Epithelial cell of proximal tubule (primary cell): ENCODE measurements around the gene IL13RA1. TPM values are rescaled to one million over a fixed set of nuclear protein-coding genes. Genes with fewer than 3 reads are reported as not detected.
"Not testable (repeated sequence)": the region's sequence is repeated elsewhere in the genome, so short reads cannot be mapped to it uniquely, and the experiment has no call there.

Experiments used
- DNase-seq: peaks from one replicate; pipeline ENCODE4 v3.0.0-alpha.2; 2011; ENCODE audit warnings: low read depth
- H3K4me3 ChIP-seq: 2 replicates; pipeline ENCODE4 v1.5.1; 2011; ENCODE audit warnings: low read depth, mild to moderate bottlenecking, low read length
- total RNA-seq: library from RNA; depleted of rRNA; stranded (reverse); fragments of >200 nt; gene quantifications from 2 replicates; pipeline ENCODE4 v1.2.3, GENCODE V29; 2015
- TF ChIP-seq, protein P1 (sequence below): conservative IDR thresholded peaks from 2 replicates; pipeline ENCODE4 v1.5.1; 2012; ENCODE audit warnings: low read depth, mild to moderate bottlenecking, low read length

IL13RA1 gene
- total RNA-seq, 1 donor from 2014 or later, result 34.0 TPM

- no peak for DNase-seq
- H3K4me3 ChIP-seq, result no peak overlapping the region
- TF ChIP-seq, protein P1, sequence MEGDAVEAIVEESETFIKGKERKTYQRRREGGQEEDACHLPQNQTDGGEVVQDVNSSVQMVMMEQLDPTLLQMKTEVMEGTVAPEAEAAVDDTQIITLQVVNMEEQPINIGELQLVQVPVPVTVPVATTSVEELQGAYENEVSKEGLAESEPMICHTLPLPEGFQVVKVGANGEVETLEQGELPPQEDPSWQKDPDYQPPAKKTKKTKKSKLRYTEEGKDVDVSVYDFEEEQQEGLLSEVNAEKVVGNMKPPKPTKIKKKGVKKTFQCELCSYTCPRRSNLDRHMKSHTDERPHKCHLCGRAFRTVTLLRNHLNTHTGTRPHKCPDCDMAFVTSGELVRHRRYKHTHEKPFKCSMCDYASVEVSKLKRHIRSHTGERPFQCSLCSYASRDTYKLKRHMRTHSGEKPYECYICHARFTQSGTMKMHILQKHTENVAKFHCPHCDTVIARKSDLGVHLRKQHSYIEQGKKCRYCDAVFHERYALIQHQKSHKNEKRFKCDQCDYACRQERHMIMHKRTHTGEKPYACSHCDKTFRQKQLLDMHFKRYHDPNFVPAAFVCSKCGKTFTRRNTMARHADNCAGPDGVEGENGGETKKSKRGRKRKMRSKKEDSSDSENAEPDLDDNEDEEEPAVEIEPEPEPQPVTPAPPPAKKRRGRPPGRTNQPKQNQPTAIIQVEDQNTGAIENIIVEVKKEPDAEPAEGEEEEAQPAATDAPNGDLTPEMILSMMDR, result no peak
Measured at GRCh38 chrX:118730500-118731247, 3.3 kb downstream of the IL13RA1 start.

- not testable (repeated sequence) for DNase-seq, H3K4me3 ChIP-seq
Measured at GRCh38 chrX:118732551-118732950, 5.1 kb downstream of the IL13RA1 start.

- H3K4me3 ChIP-seq, result no peak overlapping the region
- DNase-seq, result no peak
Measured at GRCh38 chrX:118734909-118735308, 7.5 kb downstream of the IL13RA1 start.

GRCh38 chrX:118736394-118737010, 9.1 kb downstream of the IL13RA1 start:
- TF ChIP-seq, protein P1, result no peak
- H3K4me3 ChIP-seq, result no peak overlapping the region
- no peak for DNase-seq

More at GRCh38 chrX:118734909-118735308, 7.5 kb downstream of the IL13RA1 start:
- TF ChIP-seq, protein P1, result no peak

GRCh38 chrX:118739577-118739976, 12.2 kb downstream of the IL13RA1 start:
- no peak overlapping the region for H3K4me3 ChIP-seq
- TF ChIP-seq, protein P1, result no peak
- DNase-seq, result no peak

DNA sequence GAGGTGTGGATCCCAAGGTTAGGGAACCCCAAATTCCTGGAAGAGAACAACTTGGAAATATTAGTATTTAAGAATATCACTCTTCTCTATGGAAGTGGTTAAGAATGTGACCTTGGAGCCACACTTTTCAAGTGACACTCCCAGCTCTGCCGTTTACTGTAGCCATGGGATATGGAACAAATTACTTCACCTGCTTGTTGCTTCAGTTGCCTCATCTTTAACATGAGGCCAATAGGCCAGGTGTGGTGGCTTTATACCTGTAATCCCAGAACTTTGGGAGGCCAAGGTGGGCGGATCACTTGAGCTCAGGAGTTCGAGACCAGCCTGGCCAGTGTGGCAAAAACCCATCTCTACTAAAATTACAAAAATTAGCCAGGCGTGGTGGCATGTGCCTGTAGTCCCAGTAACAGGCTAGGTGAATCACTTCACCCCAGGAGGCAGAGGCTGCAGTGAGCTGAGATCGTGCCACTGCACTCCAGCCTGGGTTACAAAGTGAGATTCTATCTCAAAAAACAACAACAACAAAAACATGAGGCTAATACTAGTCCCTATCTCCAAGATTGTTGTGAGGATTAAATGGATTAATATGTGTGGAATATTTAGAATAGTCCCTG, 13.0 kb downstream of the IL13RA1 start:
- TF ChIP-seq, protein P1, result no peak
- H3K4me3 ChIP-seq, result no peak overlapping the region
- no peak for DNase-seq

GRCh38 chrX:118742176-118742575, 14.8 kb downstream of the IL13RA1 start:
- TF ChIP-seq, protein P1, result no peak
- DNase-seq, result no peak
- H3K4me3 ChIP-seq, result no peak overlapping the region
